Thyroid gland (tissue), 4 donors: ENCODE results near the gene ZSWIM6.

ENCODE experiments used
- POLR2A ChIP-seq, 2 donors: fragments of 450-650 bp; IDR thresholded peaks; one replicate each; pipeline ENCODE4 v1.6.1; 2017; ENCODE audit warnings: antibody characterized with exemption in 2 of 2, mild to moderate bottlenecking in 2 of 2, moderate library complexity in 1 of 2
- TF ChIP-seq, protein P1 (sequence below), 6 experiments: fragments of 200-600 bp in 3 of 6; fragments of 450-650 bp in 3 of 6; sonication (generic) in 3 of 6; IDR thresholded peaks; one replicate each; pipeline ENCODE4 v1.5.1; 2016 to 2019; ENCODE audit warnings: antibody characterized with exemption in 6 of 6, mild to moderate bottlenecking in 2 of 6, inconsistent platforms in 1 of 6, moderate library complexity in 1 of 6

DNA sequence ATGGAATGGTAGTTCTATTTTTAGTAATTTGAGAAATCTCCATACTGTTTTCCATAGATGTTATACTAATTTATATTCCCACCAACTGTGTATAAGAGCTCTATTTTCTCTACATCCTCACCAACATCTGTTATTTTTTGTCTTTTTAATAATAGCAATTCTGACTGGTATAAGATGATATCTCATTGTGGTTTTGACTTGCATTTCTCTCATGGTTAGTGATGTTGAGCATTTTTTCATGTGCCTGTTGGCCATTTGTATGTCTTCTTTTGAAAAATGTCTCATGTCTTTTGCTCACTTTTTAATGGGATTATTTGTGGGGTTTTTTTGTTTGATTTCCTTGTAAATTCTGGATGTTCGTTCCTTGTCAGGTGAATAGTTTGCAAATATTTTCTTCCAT is 154.4 kb downstream of the ZSWIM6 start:
- TF ChIP-seq, protein P1, sequence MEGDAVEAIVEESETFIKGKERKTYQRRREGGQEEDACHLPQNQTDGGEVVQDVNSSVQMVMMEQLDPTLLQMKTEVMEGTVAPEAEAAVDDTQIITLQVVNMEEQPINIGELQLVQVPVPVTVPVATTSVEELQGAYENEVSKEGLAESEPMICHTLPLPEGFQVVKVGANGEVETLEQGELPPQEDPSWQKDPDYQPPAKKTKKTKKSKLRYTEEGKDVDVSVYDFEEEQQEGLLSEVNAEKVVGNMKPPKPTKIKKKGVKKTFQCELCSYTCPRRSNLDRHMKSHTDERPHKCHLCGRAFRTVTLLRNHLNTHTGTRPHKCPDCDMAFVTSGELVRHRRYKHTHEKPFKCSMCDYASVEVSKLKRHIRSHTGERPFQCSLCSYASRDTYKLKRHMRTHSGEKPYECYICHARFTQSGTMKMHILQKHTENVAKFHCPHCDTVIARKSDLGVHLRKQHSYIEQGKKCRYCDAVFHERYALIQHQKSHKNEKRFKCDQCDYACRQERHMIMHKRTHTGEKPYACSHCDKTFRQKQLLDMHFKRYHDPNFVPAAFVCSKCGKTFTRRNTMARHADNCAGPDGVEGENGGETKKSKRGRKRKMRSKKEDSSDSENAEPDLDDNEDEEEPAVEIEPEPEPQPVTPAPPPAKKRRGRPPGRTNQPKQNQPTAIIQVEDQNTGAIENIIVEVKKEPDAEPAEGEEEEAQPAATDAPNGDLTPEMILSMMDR (IDR thresholded peaks at IDR 0.05), result no peak
- TF ChIP-seq POLR2A (IDR thresholded peaks at IDR 0.05), result no peak
